ENCODE data around the gene CCDC50. TPM values are rescaled to one million over a fixed set of nuclear protein-coding genes. Genes with fewer than 3 reads are reported as not detected.

The CCDC50 gene
- total RNA-seq, 1 experiment from 2014 or later, result 21.0 TPM

DNA sequence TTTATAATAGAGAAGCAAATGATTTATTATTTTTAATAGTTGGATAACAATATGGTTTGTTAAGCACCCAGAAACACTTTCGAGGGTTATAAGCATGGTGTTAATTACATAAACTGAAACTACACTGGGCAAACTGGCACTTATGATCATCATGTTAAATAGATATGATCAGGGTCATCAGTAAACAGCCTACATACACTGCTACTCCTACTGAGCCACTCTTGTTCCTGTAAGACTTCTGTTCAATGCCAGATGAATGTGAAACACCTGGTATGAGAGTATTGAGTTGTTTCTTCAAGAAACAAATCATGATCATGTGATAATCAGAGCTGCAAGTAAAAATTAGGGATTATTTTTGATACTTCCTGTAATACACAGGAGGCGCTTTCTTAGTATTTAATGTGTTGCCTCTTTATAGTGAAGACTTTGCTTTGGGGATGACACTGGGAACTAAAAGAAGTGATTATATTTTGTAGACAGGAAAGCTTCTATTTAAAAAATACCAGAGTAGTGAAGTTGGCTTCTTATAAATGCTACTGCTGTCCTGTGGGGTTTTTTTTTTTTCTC, 33.4 kb downstream of the CCDC50 start:
- Histone ChIP-seq H3K79me2 (ENCODE audit: insufficient read depth, low read length) (no peaks in the 10 kb centered on the region), H2AK5ac (ENCODE audit: insufficient read length, low read length) (no peak overlapping the region)
- DNase-seq, result no peak

More for the DNA sequence above, 33.4 kb downstream of the CCDC50 start:
- Mint-ChIP-seq H3K27ac (no peak overlapping the region), H3K4me3 (no peak overlapping the region), H3K36me3 (ENCODE audit: insufficient read depth in 1 of 3, low read depth in 3 of 3) (peaks cover 9 to 34% (median 12%) of the 10 kb centered on the region in 3 experiments), H3K9me3 (no peaks in the 10 kb centered on the region), H3K4me1 (peaks cover 48 to 52% of the 10 kb centered on the region in 2 experiments), H3K27me3 (ENCODE audit: low read depth) (no peaks in the 10 kb centered on the region)
- Histone ChIP-seq H2BK20ac (ENCODE audit: low read depth, low read length, poor library complexity, severe bottlenecking) (no peak overlapping the region), H2BK120ac (ENCODE audit: low read depth, low read length, poor library complexity, severe bottlenecking) (no peak overlapping the region), H3K18ac (ENCODE audit: insufficient read length, low read depth, low read length) (no peak overlapping the region), H3K56ac (ENCODE audit: insufficient read length, low read depth, low read length) (no peak overlapping the region), H3K14ac (ENCODE audit: insufficient read depth, low read length) (no peak overlapping the region), H3K23ac (ENCODE audit: insufficient read length, low read depth, low read length) (no peak overlapping the region), H3K27ac (ENCODE audit: insufficient read length, low read depth, low read length) (no peak overlapping the region), H3K4me1 (ENCODE audit: insufficient read depth, low read length) (peaks cover 13% of the 10 kb centered on the region), H2BK12ac (ENCODE audit: insufficient read length, low read depth, low read length) (no peak overlapping the region), H4K5ac (ENCODE audit: insufficient read length, low read depth, low read length) (no peak overlapping the region), H2AFZ (ENCODE audit: low read length) (no peak overlapping the region), H3K9me3 (ENCODE audit: control insufficient read depth, low read depth, low read length) (no peaks in the 10 kb centered on the region), H2BK5ac (ENCODE audit: insufficient read length, low read length) (no peak overlapping the region), H4K8ac (replicated peaks; ENCODE audit: insufficient read length, low read depth, low read length) (no peak overlapping the region), H4K91ac (ENCODE audit: insufficient read length, low read depth, low read length) (no peak overlapping the region), H2BK15ac (ENCODE audit: low read depth, low read length) (no peak overlapping the region), H3K4ac (ENCODE audit: low read depth, low read length) (no peak overlapping the region), H3K79me1 (ENCODE audit: insufficient read depth, low read depth, low read length, poor library complexity, severe bottlenecking) (no peaks in the 10 kb centered on the region), H3K23me2 (ENCODE audit: insufficient read length, low read depth, low read length, poor library complexity, severe bottlenecking) (no peaks in the 10 kb centered on the region), H3K27me3 (ENCODE audit: insufficient read depth, low read length) (no peaks in the 10 kb centered on the region), H3K9ac (ENCODE audit: extremely low read depth, insufficient read length, low read length) (no peak overlapping the region), H4K20me1 (ENCODE audit: control insufficient read depth, insufficient read depth, insufficient read length) (no peaks in the 10 kb centered on the region), H3T11ph (ENCODE audit: low read length) (no peak overlapping the region), H3K4me2 (ENCODE audit: insufficient read depth, insufficient read length, low read length) (no peak overlapping the region)
- TF ChIP-seq CTCF (conservative IDR thresholded peaks at IDR 0.05), result no peak
- WGBS (ENCODE audit: extremely low coverage, insufficient read length, low lambda C conversion rate), result no CpG with 5 or more reads among the region's 2 CpGs

Data from H9 (cell line).